ENCODE data around the gene ZBTB17.

DNA sequence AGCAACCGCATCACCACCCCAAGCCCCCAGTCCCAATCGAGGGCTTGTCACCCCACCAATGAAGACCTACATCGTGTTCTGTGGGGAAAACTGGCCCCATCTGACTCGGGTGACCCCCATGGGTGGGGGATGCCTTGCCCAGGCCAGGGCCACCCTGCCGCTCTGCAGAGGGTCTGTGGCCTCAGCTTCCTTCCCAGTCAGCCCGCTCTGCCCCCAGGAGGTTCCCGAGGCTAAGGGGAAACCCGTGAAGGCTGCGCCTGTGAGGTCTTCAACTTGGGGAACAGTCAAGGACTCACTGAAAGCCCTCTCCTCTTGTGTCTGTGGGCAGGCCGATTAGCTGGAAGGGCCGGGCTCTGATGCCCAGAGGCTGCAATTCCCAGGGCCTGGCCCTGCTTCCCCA lies 30.1 kb upstream of the ZBTB17 start:
- TF ChIP-seq CTCF (IDR thresholded peaks at IDR 0.05; ENCODE audit: borderline replicate concordance, extremely low read depth, low read length, poor library complexity, severe bottlenecking) (no peak), EZH2 (IDR thresholded peaks at IDR 0.05; ENCODE audit: borderline replicate concordance, low read depth, low read length, severe bottlenecking) (no peak)
